HEK293 (cell line): ENCODE results near the gene LAMB4.

ENCODE experiments used
- CTCF ChIA-PET: fragments of 350-600 bp; formaldehyde crosslinking; extraction: SDS; loops from one replicate; lab custom pipeline; 2021; ENCODE audit warnings: antibody characterized with exemption; lab: Yijun Ruan, JAX
- POLR2A ChIA-PET: fragments of 300-600 bp; formaldehyde crosslinking; extraction: SDS; loops from one replicate; lab custom pipeline; 2020; ENCODE audit warnings: antibody characterized with exemption, inconsistent platforms; lab: Yijun Ruan, JAX
- H3K27ac ChIP-seq: fragments of 200-500 bp; sonication (Bioruptor generic); 2 replicates; pipeline ENCODE4 v1.5.1; 2014; ENCODE audit warnings: low read depth, low read length, control low read depth, inconsistent platforms; ENCODE audit errors: extremely low read depth
- H3K36me3 ChIP-seq, 2 experiments: fragments of 200-500 bp in 1 of 2; sonication (Bioruptor generic) in 1 of 2; 1 replicate in 1 of 2; 2 replicates in 1 of 2; pipeline ENCODE4 v1.5.1; 2014 to 2017; ENCODE audit warnings: inconsistent platforms in 2 of 2, low read length in 2 of 2; ENCODE audit not compliant: control insufficient read depth in 2 of 2, insufficient read depth in 1 of 2
- H3K4me1 ChIP-seq: fragments of 200-500 bp; sonication (Bioruptor generic); 2 replicates; pipeline ENCODE4 v1.5.1; 2014; ENCODE audit warnings: mild to moderate bottlenecking, low read length, inconsistent platforms; ENCODE audit not compliant: control insufficient read depth, insufficient read depth
- H3K4me3 ChIP-seq: 2 replicates; pipeline ENCODE4 v1.5.1; 2011; ENCODE audit warnings: low read depth, mild to moderate bottlenecking, control low read depth, low read length, moderate library complexity
- H3K9me3 ChIP-seq: fragments of 200-500 bp; sonication (Bioruptor generic); 2 replicates; pipeline ENCODE4 v1.5.1; 2014; ENCODE audit warnings: low read depth, low read length, inconsistent platforms; ENCODE audit not compliant: control insufficient read depth, insufficient read depth
- FEZF1 ChIP-seq: fragments of 450-650 bp; formaldehyde crosslinking; IDR thresholded peaks from 2 replicates; pipeline ENCODE4 v1.5.1; 2016; ENCODE audit warnings: missing biosample characterization, missing genetic modification characterization
- GLIS2 ChIP-seq: fragments of 450-650 bp; formaldehyde crosslinking; IDR thresholded peaks from 2 replicates; pipeline ENCODE4 v1.5.1; 2016; ENCODE audit warnings: missing biosample characterization, missing genetic modification characterization
- IKZF3 ChIP-seq: fragments of 450-650 bp; IDR thresholded peaks from 2 replicates; pipeline ENCODE4 v1.5.0; 2018; ENCODE audit warnings: missing biosample characterization, mild to moderate bottlenecking, missing genetic modification characterization, moderate library complexity
- KLF1 ChIP-seq: fragments of 450-650 bp; formaldehyde crosslinking; IDR thresholded peaks from 2 replicates; pipeline ENCODE4 v1.5.1; 2016; ENCODE audit warnings: missing biosample characterization, missing genetic modification characterization
- KLF10 ChIP-seq: fragments of 450-650 bp; IDR thresholded peaks from 2 replicates; pipeline ENCODE4 v1.5.1; 2018; ENCODE audit warnings: missing biosample characterization, mild to moderate bottlenecking, missing genetic modification characterization
- ZBTB48 ChIP-seq: fragments of 450-650 bp; formaldehyde crosslinking; IDR thresholded peaks from 2 replicates; pipeline ENCODE4 v1.5.1; 2016; ENCODE audit warnings: missing biosample characterization, missing genetic modification characterization
- ZFP37 ChIP-seq: fragments of 450-650 bp; formaldehyde crosslinking; IDR thresholded peaks from 2 replicates; pipeline ENCODE4 v1.5.1; 2016; ENCODE audit warnings: missing biosample characterization, missing genetic modification characterization
- ZNF112 ChIP-seq: fragments of 450-650 bp; formaldehyde crosslinking; IDR thresholded peaks from 2 replicates; pipeline ENCODE4 v1.5.0; 2017; ENCODE audit warnings: missing biosample characterization, missing genetic modification characterization
- ZNF157 ChIP-seq: fragments of 450-650 bp; formaldehyde crosslinking; IDR thresholded peaks from 2 replicates; pipeline ENCODE4 v1.5.1; 2016; ENCODE audit warnings: missing biosample characterization, missing genetic modification characterization
- ZNF311 ChIP-seq: fragments of 450-650 bp; formaldehyde crosslinking; IDR thresholded peaks from 2 replicates; pipeline ENCODE4 v1.5.1; 2017; ENCODE audit warnings: missing biosample characterization, missing genetic modification characterization, borderline replicate concordance
- ZNF423 ChIP-seq: fragments of 450-650 bp; formaldehyde crosslinking; IDR thresholded peaks from 2 replicates; pipeline ENCODE4 v1.5.1; 2016; ENCODE audit warnings: missing biosample characterization, missing genetic modification characterization
- ZNF514 ChIP-seq: fragments of 450-650 bp; formaldehyde crosslinking; IDR thresholded peaks from 2 replicates; pipeline ENCODE4 v1.5.1; 2016; ENCODE audit warnings: missing biosample characterization, missing genetic modification characterization
- ZNF600 ChIP-seq: fragments of 450-650 bp; formaldehyde crosslinking; IDR thresholded peaks from 2 replicates; pipeline ENCODE4 v1.5.1; 2016; ENCODE audit warnings: missing biosample characterization, missing genetic modification characterization
- ZNF670 ChIP-seq: fragments of 450-650 bp; formaldehyde crosslinking; IDR thresholded peaks from 2 replicates; pipeline ENCODE4 v1.5.1; 2016; ENCODE audit warnings: missing biosample characterization, missing genetic modification characterization, low read depth
- ZNF747 ChIP-seq: fragments of 450-650 bp; formaldehyde crosslinking; IDR thresholded peaks from 2 replicates; pipeline ENCODE4 v1.5.1; 2016; ENCODE audit warnings: missing biosample characterization, missing genetic modification characterization
- ZNF830 ChIP-seq: fragments of 450-650 bp; IDR thresholded peaks from 2 replicates; pipeline ENCODE4 v1.5.0; 2018; ENCODE audit warnings: missing biosample characterization, missing genetic modification characterization, low read depth, mild to moderate bottlenecking, moderate library complexity
- TF ChIP-seq, protein P1 (sequence below): fragments of 450-650 bp; formaldehyde crosslinking; IDR thresholded peaks from 2 replicates; pipeline ENCODE4 v1.5.1; 2016; ENCODE audit warnings: missing biosample characterization, missing genetic modification characterization, borderline replicate concordance
- TF ChIP-seq, protein P2 (sequence below): fragments of 450-650 bp; formaldehyde crosslinking; IDR thresholded peaks from 2 replicates; pipeline ENCODE4 v1.5.1; 2017; ENCODE audit warnings: missing biosample characterization, missing genetic modification characterization
- TF ChIP-seq, protein P3 (sequence below): fragments of 450-650 bp; formaldehyde crosslinking; IDR thresholded peaks from 2 replicates; pipeline ENCODE4 v1.5.1; 2017; ENCODE audit warnings: missing biosample characterization, missing genetic modification characterization
- TF ChIP-seq, protein P4 (sequence below): fragments of 450-650 bp; formaldehyde crosslinking; IDR thresholded peaks from 2 replicates; pipeline ENCODE4 v1.5.1; 2016; ENCODE audit warnings: missing biosample characterization, missing genetic modification characterization
- TF ChIP-seq, protein P5 (sequence below): fragments of 450-650 bp; formaldehyde crosslinking; IDR thresholded peaks from 2 replicates; pipeline ENCODE4 v1.5.1; 2016; ENCODE audit warnings: missing biosample characterization, missing genetic modification characterization

LAMB4 gene

DNA sequence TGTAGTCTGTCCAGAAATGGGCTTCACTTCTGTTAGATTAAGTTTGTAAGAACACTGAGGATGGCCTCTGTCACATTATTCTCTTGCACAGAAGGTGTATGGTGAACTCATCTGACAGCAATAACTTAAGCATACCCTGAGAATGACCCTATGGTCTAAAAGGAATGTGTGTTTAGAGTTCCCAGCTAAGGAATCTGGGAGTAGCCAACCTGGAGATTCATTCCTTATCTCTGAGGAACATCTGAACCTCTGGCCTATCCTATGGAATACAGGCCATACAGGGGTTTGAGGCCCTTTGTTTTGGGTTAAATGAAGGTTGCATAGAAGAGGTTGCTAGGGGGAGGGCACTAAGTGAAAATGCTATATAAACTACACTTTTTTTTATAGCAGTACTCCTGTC is 41.4 kb downstream of the LAMB4 start:
- Histone ChIP-seq H3K4me1 (no peaks in the 10 kb centered on the region), H3K9me3 (no peaks in the 10 kb centered on the region), H3K27ac (no peak overlapping the region), H3K4me3 (no peak overlapping the region), H3K36me3 (no peaks in the 10 kb centered on the region)
- CTCF ChIA-PET = no interaction called here
- POLR2A ChIA-PET = no interaction called here
- TF ChIP-seq, protein P1, sequence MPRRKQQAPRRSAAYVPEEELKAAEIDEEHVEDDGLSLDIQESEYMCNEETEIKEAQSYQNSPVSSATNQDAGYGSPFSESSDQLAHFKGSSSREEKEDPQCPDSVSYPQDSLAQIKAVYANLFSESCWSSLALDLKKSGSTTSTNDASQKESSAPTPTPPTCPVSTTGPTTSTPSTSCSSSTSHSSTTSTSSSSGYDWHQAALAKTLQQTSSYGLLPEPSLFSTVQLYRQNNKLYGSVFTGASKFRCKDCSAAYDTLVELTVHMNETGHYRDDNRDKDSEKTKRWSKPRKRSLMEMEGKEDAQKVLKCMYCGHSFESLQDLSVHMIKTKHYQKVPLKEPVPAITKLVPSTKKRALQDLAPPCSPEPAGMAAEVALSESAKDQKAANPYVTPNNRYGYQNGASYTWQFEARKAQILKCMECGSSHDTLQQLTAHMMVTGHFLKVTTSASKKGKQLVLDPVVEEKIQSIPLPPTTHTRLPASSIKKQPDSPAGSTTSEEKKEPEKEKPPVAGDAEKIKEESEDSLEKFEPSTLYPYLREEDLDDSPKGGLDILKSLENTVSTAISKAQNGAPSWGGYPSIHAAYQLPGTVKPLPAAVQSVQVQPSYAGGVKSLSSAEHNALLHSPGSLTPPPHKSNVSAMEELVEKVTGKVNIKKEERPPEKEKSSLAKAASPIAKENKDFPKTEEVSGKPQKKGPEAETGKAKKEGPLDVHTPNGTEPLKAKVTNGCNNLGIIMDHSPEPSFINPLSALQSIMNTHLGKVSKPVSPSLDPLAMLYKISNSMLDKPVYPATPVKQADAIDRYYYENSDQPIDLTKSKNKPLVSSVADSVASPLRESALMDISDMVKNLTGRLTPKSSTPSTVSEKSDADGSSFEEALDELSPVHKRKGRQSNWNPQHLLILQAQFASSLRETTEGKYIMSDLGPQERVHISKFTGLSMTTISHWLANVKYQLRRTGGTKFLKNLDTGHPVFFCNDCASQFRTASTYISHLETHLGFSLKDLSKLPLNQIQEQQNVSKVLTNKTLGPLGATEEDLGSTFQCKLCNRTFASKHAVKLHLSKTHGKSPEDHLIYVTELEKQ (tag by site-specific recombination) = no peak
- TF ChIP-seq ZNF423 (tag by site-specific recombination) (no peak), ZNF747 (tag by site-specific recombination) (no peak), ZNF157 (tag by site-specific recombination) (no peak), ZNF670 (tag by site-specific recombination) (no peak), ZNF600 (tag by site-specific recombination) (no peak), ZNF830 (tag by site-specific recombination) (no peak), ZNF112 (tag by site-specific recombination) (no peak), ZNF514 (tag by site-specific recombination) (no peak), ZFP37 (tag by site-specific recombination) (no peak), ZNF311 (no peak)
- TF ChIP-seq, protein P2, sequence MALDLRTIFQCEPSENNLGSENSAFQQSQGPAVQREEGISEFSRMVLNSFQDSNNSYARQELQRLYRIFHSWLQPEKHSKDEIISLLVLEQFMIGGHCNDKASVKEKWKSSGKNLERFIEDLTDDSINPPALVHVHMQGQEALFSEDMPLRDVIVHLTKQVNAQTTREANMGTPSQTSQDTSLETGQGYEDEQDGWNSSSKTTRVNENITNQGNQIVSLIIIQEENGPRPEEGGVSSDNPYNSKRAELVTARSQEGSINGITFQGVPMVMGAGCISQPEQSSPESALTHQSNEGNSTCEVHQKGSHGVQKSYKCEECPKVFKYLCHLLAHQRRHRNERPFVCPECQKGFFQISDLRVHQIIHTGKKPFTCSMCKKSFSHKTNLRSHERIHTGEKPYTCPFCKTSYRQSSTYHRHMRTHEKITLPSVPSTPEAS (tag by site-specific recombination) = no peak

DNA sequence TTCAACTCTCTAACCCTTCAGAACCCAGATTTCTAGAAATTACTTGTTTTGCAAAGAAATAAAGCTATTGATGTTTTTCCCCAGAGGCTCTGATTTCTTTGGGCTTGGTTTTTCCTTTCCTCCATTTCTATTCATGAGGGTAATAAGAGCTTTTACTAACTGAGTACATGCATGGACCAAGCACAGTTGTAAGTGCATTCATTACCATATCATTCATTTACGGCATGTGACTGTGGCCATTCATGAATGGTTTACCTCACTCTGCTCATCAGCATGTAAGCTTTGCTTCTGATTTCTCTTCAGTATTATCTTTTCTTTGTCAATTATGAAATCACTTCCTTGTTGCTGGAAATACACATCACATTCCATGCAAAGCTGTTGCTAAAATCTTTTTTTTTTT is 42.4 kb downstream of the LAMB4 start:
- Histone ChIP-seq H3K36me3 (no peaks in the 10 kb centered on the region), H3K9me3 (no peaks in the 10 kb centered on the region), H3K4me3 (no peak overlapping the region)
- TF ChIP-seq IKZF3 (tag by site-specific recombination) (no peak), ZBTB48 (tag by site-specific recombination) (no peak)
- TF ChIP-seq, all 188 proteins: peak for 0
- Histone ChIP-seq H3K4me1 (no peaks in the 10 kb centered on the region), H3K27ac (no peak overlapping the region)
- CTCF ChIA-PET = interaction anchor here (0.5 to 0.7 kb wide), 3 partner anchors 31 to 297 kb away, joined by 3 to 4 read pairs (median 3); no protein-coding TSS in a partner anchor
- POLR2A ChIA-PET = no interaction called here

DNA sequence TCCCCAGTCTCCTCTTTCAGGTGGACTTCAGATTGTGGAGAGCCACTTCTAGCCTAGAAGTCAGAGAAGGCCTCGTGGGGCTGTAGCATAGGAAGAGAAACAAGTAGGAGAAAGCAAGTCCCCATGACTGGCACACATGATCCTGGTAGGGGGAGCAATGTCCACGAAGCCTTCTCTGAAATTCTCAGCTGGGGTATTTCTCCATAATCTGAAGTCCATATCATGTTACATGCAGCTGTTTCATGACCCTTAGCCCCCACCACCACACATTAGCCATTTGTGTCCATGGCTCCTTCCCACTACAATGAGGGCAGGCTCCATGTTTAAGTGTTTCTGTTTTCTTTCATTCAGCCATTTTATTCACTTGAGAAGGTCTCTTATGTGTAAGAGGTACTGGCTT is 43.2 kb downstream of the LAMB4 start:
- no peaks in the 10 kb centered on the region for H3K9me3 ChIP-seq
- H3K36me3 ChIP-seq = no peaks in the 10 kb centered on the region
- H3K4me1 ChIP-seq = no peaks in the 10 kb centered on the region
- ChIA-PET CTCF (interaction anchor here (0.6 kb wide), 1 partner anchor 32 kb away, joined by 4 read pairs; no protein-coding TSS in a partner anchor), POLR2A (no interaction called here)
- no peak overlapping the region for H3K4me3 ChIP-seq
- no peak overlapping the region for H3K27ac ChIP-seq
- TF ChIP-seq KLF10 = no peak
- TF ChIP-seq ZNF600 (tag by site-specific recombination) = no peak
- TF ChIP-seq, protein P3, sequence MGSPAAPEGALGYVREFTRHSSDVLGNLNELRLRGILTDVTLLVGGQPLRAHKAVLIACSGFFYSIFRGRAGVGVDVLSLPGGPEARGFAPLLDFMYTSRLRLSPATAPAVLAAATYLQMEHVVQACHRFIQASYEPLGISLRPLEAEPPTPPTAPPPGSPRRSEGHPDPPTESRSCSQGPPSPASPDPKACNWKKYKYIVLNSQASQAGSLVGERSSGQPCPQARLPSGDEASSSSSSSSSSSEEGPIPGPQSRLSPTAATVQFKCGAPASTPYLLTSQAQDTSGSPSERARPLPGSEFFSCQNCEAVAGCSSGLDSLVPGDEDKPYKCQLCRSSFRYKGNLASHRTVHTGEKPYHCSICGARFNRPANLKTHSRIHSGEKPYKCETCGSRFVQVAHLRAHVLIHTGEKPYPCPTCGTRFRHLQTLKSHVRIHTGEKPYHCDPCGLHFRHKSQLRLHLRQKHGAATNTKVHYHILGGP (tag by site-specific recombination) = no peak
- TF ChIP-seq KLF1 (tag by site-specific recombination) = no peak
- no peak for TF ChIP-seq FEZF1 (tag by site-specific recombination)
- TF ChIP-seq, protein P4, sequence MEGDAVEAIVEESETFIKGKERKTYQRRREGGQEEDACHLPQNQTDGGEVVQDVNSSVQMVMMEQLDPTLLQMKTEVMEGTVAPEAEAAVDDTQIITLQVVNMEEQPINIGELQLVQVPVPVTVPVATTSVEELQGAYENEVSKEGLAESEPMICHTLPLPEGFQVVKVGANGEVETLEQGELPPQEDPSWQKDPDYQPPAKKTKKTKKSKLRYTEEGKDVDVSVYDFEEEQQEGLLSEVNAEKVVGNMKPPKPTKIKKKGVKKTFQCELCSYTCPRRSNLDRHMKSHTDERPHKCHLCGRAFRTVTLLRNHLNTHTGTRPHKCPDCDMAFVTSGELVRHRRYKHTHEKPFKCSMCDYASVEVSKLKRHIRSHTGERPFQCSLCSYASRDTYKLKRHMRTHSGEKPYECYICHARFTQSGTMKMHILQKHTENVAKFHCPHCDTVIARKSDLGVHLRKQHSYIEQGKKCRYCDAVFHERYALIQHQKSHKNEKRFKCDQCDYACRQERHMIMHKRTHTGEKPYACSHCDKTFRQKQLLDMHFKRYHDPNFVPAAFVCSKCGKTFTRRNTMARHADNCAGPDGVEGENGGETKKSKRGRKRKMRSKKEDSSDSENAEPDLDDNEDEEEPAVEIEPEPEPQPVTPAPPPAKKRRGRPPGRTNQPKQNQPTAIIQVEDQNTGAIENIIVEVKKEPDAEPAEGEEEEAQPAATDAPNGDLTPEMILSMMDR = no peak
- TF ChIP-seq, protein P5, sequence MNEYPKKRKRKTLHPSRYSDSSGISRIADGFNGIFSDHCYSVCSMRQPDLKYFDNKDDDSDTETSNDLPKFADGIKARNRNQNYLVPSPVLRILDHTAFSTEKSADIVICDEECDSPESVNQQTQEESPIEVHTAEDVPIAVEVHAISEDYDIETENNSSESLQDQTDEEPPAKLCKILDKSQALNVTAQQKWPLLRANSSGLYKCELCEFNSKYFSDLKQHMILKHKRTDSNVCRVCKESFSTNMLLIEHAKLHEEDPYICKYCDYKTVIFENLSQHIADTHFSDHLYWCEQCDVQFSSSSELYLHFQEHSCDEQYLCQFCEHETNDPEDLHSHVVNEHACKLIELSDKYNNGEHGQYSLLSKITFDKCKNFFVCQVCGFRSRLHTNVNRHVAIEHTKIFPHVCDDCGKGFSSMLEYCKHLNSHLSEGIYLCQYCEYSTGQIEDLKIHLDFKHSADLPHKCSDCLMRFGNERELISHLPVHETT (tag by site-specific recombination) = no peak
- no peak for TF ChIP-seq GLIS2 (tag by site-specific recombination)
